ENCODE results near the gene CBS.
"Not testable (repeated sequence)": the region's sequence is repeated elsewhere in the genome, so short reads cannot be mapped to it uniquely, and the experiment has no call there.

The CBS gene

GRCh38 chr21:43075170-43076022 is at the start of gene CBS:
TSS of gene CBS (minus strand) at chr21:43075835. CDS start at chr21:43072193, 3,642 bp downstream.
- DNase-seq = not testable (repeated sequence)

- DNase-seq = not testable (repeated sequence)
Observed at GRCh38 chr21:43115956-43116355, 40.3 kb upstream of the CBS start.

- not testable (repeated sequence) for DNase-seq
Observed at GRCh38 chr21:43114483-43114882, 38.8 kb upstream of the CBS start.

GRCh38 chr21:43109006-43109405 is 33.4 kb upstream of the CBS start:
- DNase-seq = not testable (repeated sequence)

- not testable (repeated sequence) for DNase-seq
Observed at GRCh38 chr21:43108177-43108576, 32.5 kb upstream of the CBS start.

GRCh38 chr21:43107794-43108137 is 32.1 kb upstream of the CBS start:
- not testable (repeated sequence) for DNase-seq

- not testable (repeated sequence) for DNase-seq
Observed at GRCh38 chr21:43106965-43107793, 31.5 kb upstream of the CBS start, which contains the start of gene U2AF1. TSS of gene U2AF1 (minus strand) at chr21:43107570. CDS start at chr21:43107494, 76 bp downstream.

- not testable (repeated sequence) for DNase-seq
Observed at GRCh38 chr21:43104642-43105041, 29.0 kb upstream of the CBS start.

GRCh38 chr21:43102281-43102680 is 26.6 kb upstream of the CBS start:
- not testable (repeated sequence) for DNase-seq

- not testable (repeated sequence) for DNase-seq
Observed at GRCh38 chr21:43101676-43102075, 26.0 kb upstream of the CBS start.

- not testable (repeated sequence) for DNase-seq
Observed at GRCh38 chr21:43101000-43101399, 25.4 kb upstream of the CBS start.

- not testable (repeated sequence) for DNase-seq
Observed at GRCh38 chr21:43091979-43092614, 16.5 kb upstream of the CBS start.

GRCh38 chr21:43090947-43091346 is 15.3 kb upstream of the CBS start:
- DNase-seq = not testable (repeated sequence)

GRCh38 chr21:43089463-43089862 is 13.8 kb upstream of the CBS start:
- DNase-seq = not testable (repeated sequence)

- DNase-seq = not testable (repeated sequence)
Observed at GRCh38 chr21:43082587-43083300, 7.1 kb upstream of the CBS start.

- DNase-seq = not testable (repeated sequence)
Observed at GRCh38 chr21:43076643-43077042, 1.0 kb upstream of the CBS start.

- DNase-seq = not testable (repeated sequence)
Observed at GRCh38 chr21:43076023-43076637, 495 bp upstream of the CBS start.

- DNase-seq = not testable (repeated sequence)
Observed at GRCh38 chr21:43074401-43075169, 1.1 kb downstream of the CBS start.

- not testable (repeated sequence) for DNase-seq
Observed at GRCh38 chr21:43072742-43073141, 2.9 kb downstream of the CBS start.

- not testable (repeated sequence) for DNase-seq
Observed at GRCh38 chr21:43069682-43070081, 6.0 kb downstream of the CBS start.

- not testable (repeated sequence) for DNase-seq
Observed at GRCh38 chr21:43068065-43068464, 7.6 kb downstream of the CBS start.
